ENCODE measurements around the gene ZNF790. TPM values are rescaled to one million over a fixed set of nuclear protein-coding genes. Genes with fewer than 3 reads are reported as not detected.

The ZNF790 gene
- total and polyA plus RNA-seq, 2 of the 13 experiments (the other 11 are each of a cell fraction or from before 2014, with no cell fraction given): 1.3 to 5.3 TPM

DNA sequence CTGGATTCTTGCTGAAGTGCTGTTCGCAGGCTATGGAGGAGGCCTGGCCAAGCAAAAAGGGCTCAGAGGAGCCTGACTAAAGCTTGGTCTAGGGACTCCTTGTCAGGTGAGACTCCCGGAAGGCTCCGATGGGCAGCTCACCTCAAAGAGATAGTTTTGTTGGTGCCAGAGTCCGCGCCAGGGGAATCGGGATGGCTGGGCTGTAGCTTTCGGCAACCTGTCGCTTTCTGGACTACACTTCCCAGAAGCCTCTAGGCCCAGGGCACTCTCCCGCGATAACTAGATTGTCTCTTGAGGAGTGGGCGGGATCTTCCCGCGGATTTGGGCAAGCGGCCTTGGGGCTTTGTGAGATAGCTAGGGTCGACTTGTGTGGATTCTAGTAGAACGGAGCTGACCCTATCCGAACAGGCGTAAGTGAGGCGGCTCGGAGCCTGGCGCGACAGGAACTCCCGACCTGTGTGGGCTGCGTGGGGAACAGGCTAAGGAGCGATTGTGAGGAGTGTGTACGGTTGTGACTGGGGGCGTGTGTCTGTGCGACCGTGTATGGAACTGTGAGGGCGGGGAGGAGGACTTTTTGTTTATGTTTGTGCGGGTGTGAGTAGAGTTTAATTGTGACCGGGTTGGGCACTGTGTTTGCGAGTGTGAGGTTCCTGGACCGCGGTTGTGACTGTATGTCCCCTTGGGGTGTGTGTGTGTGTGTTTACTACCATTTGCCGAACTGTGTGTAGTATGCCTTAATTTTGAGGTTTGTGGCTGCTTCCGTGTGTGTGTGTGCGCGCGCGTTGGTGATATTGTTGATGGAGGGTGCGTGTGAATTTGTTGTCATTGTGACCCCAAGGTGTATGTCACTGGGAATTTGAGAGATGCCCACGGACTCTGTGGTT, 12.6 kb upstream of the ZNF790 start, which contains the start of gene ZNF345 (continued):
- peak; percentile 59 for TF ChIP-seq IKZF4 (CRISPR knock-in tag; IDR thresholded peaks at IDR 0.05; ENCODE audit: borderline replicate concordance, low read depth, not compliant biosample characterization)
- 0 out of 2 replicates have a peak, but pooled peaks have one; percentile 36 for TF ChIP-seq KAT7 (CRISPR knock-in tag; IDR thresholded peaks at IDR 0.05; ENCODE audit: borderline replicate concordance)
- TF ChIP-seq, protein P1, sequence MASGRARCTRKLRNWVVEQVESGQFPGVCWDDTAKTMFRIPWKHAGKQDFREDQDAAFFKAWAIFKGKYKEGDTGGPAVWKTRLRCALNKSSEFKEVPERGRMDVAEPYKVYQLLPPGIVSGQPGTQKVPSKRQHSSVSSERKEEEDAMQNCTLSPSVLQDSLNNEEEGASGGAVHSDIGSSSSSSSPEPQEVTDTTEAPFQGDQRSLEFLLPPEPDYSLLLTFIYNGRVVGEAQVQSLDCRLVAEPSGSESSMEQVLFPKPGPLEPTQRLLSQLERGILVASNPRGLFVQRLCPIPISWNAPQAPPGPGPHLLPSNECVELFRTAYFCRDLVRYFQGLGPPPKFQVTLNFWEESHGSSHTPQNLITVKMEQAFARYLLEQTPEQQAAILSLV (CRISPR knock-in tag; IDR thresholded peaks at IDR 0.05; ENCODE audit: borderline replicate concordance): no peak
- TF ChIP-seq, protein P2, sequence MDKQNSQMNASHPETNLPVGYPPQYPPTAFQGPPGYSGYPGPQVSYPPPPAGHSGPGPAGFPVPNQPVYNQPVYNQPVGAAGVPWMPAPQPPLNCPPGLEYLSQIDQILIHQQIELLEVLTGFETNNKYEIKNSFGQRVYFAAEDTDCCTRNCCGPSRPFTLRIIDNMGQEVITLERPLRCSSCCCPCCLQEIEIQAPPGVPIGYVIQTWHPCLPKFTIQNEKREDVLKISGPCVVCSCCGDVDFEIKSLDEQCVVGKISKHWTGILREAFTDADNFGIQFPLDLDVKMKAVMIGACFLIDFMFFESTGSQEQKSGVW (CRISPR knock-in tag; IDR thresholded peaks at IDR 0.05; ENCODE audit: borderline replicate concordance): no peak
- no peak for TF ChIP-seq ZNF138 (CRISPR knock-in tag; IDR thresholded peaks at IDR 0.05; ENCODE audit: low read depth)
- no peak for TF ChIP-seq ZNF430 (CRISPR knock-in tag; IDR thresholded peaks at IDR 0.05)
- TF ChIP-seq ATF7-NPFF (CRISPR knock-in tag; IDR thresholded peaks at IDR 0.05; ENCODE audit: low read depth): no peak
- TF ChIP-seq ATM (IDR thresholded peaks at IDR 0.05; ENCODE audit: borderline replicate concordance): no peak
- no peak for TF ChIP-seq TBL1XR1 (IDR thresholded peaks at IDR 0.05; ENCODE audit: borderline replicate concordance, low read length, partially characterized antibody)
- TF ChIP-seq NFIB (CRISPR knock-in tag; IDR thresholded peaks at IDR 0.05; ENCODE audit: borderline replicate concordance): no peak
- no peak for TF ChIP-seq ZNF30 (CRISPR knock-in tag; IDR thresholded peaks at IDR 0.05)
- TF ChIP-seq TBX3 (IDR thresholded peaks at IDR 0.05; ENCODE audit: borderline replicate concordance): no peak
- TF ChIP-seq IRF2 (CRISPR knock-in tag; IDR thresholded peaks at IDR 0.05): peak; percentile 81; the same call in 1 of the 2 replicates
- no peak for TF ChIP-seq ZNF788 (CRISPR knock-in tag; IDR thresholded peaks at IDR 0.05; ENCODE audit: borderline replicate concordance)
- no peak for TF ChIP-seq HMGA1 (CRISPR knock-in tag; conservative IDR thresholded peaks at IDR 0.05)
- 0 out of 2 replicates have a peak, but pooled peaks have one; percentile 33 for TF ChIP-seq ZNF296 (CRISPR knock-in tag; conservative IDR thresholded peaks at IDR 0.05)
- no peak for TF ChIP-seq AGO2 (optimal IDR thresholded peaks at IDR 0.05; ENCODE audit: low read depth, low read length)
- TF ChIP-seq AGO1 (IDR thresholded peaks at IDR 0.05; ENCODE audit: low read depth, low read length, poor library complexity, severe bottlenecking): no peak
- no peak; the same call in 1 of the 2 replicates for TF ChIP-seq MXD4 (CRISPR knock-in tag; IDR thresholded peaks at IDR 0.05)
- TF ChIP-seq ZEB1 (IDR thresholded peaks at IDR 0.05; ENCODE audit: insufficient replicate concordance, low read depth): no peak
- TF ChIP-seq, protein P3, sequence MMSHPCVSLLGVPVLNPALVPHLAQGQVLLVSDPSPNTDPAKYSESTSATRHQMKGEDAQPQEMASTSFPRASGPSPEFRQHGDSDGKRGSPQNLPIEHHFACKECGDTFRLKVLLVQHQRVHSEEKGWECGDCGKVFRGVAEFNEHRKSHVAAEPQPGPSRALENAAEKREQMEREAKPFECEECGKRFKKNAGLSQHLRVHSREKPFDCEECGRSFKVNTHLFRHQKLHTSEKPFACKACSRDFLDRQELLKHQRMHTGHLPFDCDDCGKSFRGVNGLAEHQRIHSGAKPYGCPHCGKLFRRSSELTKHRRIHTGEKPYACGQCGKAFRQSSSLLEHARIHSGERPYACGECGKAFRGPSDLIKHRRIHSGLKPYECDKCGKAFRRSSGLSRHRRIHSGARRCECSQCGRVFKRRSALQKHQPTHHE (CRISPR knock-in tag; IDR thresholded peaks at IDR 0.05; ENCODE audit: borderline replicate concordance): no peak
- TF ChIP-seq, protein P4, sequence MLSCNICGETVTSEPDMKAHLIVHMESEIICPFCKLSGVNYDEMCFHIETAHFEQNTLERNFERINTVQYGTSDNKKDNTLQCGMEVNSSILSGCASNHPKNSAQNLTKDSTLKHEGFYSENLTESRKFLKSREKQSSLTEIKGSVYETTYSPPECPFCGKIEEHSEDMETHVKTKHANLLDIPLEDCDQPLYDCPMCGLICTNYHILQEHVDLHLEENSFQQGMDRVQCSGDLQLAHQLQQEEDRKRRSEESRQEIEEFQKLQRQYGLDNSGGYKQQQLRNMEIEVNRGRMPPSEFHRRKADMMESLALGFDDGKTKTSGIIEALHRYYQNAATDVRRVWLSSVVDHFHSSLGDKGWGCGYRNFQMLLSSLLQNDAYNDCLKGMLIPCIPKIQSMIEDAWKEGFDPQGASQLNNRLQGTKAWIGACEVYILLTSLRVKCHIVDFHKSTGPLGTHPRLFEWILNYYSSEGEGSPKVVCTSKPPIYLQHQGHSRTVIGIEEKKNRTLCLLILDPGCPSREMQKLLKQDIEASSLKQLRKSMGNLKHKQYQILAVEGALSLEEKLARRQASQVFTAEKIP (CRISPR knock-in tag; IDR thresholded peaks at IDR 0.05; ENCODE audit: borderline replicate concordance): no peak
- TF ChIP-seq ZNF589 (CRISPR knock-in tag; conservative IDR thresholded peaks at IDR 0.05): no peak
- 0 out of 2 replicates have a peak, but pooled peaks have one; percentile 2 for TF ChIP-seq NCOA2 (CRISPR knock-in tag; IDR thresholded peaks at IDR 0.05)
- no peak for TF ChIP-seq ZNF510 (CRISPR knock-in tag; IDR thresholded peaks at IDR 0.05; ENCODE audit: low read depth)
